LNCAP (cell line): ENCODE data around the gene SLC6A11.

Experiments used
- TF ChIP-seq, protein P1 (sequence below): fragments of 450-650 bp; IDR thresholded peaks from 2 replicates; pipeline ENCODE4 v1.5.1; 2017; ENCODE audit warnings: mild to moderate bottlenecking

The SLC6A11 gene

DNA sequence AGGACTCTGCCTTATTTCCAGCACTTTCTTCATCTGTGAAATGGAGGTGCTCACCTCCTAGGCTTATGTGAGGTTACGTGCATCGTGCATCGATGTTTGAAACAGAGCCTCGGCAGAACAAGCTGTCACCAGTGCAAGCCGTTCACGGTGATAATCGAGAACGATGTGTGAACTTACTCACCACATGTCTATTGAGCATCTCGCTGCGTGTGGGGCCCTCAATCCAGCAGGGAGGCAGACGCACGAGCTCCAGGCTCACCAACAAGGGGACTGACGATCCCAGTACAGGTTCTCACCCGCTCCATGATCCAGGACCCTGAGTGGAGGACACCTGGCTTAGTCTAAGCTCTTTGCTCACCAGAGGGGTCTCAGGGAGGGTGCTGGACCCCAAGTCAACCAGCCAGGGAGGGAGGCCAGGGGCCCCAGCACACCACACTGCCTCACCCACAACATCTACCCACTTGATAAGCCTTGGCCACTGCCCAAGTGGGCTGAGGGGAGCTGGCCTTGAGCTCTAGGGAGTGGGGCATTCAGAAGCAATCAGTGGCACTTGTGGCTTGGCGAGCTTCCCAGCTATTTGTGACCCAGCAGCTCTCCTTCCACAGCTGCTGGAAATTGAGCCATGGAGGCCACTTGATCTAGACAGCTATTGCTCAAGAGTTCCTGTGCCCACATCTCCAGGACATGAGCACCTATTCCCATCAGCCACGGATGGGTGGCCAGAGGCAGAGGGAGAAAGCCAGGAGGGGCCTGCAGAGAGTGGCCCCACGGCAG, 142.1 kb downstream of the SLC6A11 start:
- TF ChIP-seq, protein P1, sequence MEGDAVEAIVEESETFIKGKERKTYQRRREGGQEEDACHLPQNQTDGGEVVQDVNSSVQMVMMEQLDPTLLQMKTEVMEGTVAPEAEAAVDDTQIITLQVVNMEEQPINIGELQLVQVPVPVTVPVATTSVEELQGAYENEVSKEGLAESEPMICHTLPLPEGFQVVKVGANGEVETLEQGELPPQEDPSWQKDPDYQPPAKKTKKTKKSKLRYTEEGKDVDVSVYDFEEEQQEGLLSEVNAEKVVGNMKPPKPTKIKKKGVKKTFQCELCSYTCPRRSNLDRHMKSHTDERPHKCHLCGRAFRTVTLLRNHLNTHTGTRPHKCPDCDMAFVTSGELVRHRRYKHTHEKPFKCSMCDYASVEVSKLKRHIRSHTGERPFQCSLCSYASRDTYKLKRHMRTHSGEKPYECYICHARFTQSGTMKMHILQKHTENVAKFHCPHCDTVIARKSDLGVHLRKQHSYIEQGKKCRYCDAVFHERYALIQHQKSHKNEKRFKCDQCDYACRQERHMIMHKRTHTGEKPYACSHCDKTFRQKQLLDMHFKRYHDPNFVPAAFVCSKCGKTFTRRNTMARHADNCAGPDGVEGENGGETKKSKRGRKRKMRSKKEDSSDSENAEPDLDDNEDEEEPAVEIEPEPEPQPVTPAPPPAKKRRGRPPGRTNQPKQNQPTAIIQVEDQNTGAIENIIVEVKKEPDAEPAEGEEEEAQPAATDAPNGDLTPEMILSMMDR, result no peak

DNA sequence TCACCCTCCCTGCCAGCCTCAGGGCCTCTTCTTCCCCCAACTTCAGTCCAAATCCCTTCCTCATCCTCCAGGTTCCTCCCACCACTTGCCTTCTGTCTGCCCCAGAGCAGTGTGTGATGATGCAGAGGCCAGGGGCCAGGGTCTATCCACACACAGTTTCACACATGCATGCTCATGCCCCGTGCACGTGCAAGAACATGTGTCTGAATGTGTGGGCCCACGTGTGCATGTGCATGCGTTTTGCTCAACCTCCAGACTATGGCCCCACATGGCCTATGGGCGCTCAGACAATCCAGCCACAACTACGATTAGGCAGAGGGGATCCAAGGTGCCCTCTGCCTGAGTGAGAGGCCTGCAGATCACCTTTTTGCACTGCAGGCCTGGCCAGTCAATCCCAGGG, 144.2 kb downstream of the SLC6A11 start:
- TF ChIP-seq, protein P1, result no peak

DNA sequence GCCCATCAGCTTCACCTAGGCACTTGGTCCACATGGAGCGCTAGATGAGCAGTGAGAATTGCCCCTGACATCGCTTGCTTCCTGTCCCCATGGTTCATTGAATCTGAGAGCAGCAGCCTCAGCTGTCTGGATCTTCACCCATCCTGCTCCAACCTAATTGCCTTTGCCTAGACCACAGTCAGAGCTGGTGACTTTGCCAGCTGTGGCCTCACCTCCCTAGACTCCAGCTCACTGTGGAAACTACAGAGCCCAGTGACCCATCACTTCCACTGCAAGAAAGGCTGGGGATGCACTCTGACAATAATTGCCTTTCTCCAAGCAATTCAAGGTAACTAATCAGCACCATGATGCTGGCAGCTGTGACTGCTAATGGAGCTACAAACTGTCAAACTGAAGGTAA, 145.9 kb downstream of the SLC6A11 start:
- TF ChIP-seq, protein P1, result no peak

DNA sequence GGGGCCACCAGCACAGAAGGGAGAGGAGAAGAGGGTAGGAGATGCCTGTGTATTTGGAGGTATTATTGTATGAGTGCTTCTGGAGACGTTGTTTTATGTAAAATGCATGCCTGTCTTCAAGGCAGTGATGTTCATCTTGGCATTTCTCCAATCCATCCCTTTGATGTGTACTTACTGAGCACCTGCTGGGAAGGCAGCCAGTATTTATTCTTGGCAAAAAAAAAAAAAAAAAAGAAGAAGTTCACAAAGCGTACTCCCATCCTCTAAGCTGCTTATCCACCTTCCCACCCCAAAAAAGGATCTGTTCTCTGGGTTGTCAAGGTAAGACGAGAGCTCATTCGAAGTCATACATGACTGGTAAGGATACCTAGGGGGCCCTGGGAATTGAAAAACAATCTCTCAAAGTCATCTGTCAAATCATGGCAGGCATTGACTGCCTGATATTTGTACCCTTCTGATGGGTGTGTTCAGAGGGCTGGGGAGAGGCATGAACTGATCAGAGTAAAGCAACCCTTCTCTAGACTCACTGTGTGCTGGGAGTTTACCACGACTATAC, 146.5 kb downstream of the SLC6A11 start:
- TF ChIP-seq, protein P1, result no peak

DNA sequence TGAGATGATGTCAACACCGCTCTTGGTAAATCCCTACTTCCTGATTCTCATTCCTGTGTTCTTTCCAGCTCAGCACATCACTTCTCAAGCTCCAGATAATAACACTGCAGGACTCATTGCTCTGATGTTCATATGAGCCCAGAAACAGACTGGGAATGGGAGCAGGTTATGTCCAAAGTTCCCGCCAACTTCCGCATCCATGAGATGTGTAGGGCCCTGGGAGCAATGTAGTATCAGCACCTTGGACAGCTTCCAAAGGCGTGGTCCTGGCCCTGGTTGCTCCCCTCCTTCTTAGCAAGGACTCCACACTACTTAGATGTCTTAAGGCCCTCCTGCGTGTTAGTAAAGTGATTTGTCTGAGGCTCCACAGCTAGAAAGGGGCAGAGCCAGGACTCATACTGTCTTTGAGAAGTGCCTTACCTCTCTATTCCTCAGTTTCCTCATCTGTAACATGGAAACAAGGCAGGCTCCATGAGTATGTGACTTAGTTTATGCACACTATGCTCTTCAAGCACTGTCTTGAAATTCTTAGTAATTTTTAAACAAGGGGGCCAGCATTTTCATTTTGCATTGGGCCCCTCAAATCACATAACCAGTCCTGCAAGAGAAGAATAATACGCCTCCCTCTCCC, 148.6 kb downstream of the SLC6A11 start:
- TF ChIP-seq, protein P1, result no peak

DNA sequence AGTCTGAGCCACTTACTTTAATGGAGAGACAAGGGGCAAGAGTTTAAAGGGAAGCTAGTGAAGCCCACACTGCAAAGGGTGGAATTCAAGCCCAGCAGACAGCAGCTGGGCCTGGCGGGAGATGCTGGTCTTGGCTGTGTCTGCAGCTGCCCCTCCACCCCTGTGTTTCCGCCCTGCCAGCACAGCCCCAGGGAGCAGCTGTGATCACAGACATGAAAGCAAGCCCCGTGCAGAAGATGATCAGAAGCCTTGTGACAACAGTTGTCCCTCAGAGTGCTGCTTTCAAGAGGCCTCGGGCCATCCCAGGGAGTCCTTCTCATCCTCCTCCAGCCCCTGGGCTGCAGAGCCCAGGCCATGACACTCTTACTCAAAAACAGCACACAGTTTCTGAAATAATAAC, 152.4 kb downstream of the SLC6A11 start:
- TF ChIP-seq, protein P1, result no peak

DNA sequence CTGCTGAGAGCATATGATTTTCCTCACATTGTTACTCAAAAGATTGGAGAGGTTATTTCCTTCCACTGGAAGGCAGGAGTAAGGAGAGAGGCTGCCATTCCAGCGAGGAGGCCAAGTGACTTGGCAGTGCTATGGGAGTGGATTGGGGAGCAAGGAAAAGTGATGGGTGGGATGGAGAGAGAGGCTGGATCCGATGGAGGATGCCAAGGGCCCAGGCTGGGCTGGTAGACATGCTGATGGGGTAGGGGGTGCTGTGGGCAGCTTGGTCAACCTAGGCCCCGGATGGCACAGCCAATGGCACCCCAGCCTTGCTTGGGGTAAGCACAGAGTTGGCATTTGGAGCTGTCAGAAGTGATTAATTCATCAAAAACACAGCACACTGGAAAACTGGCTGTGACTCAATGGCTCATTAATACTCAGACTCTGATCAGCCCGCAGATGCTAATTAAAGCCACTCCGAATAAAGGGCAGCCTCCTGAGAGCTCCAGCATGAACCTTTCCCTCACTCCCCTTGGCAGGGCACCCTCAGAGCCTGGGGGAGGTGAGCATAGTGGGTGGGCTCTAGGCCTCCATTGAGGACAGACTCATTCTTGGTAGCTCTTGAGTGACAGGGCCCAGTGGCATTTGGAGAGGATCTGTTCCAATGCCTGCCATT, 154.4 kb downstream of the SLC6A11 start:
- TF ChIP-seq, protein P1, result no peak
